Endothelial cell of umbilical vein (primary cell): ENCODE results near the gene GATAD2A. TPM values are rescaled to one million over a fixed set of nuclear protein-coding genes. Genes with fewer than 3 reads are reported as not detected.

Experiments
- BruUV-seq: library from RNA; stranded (reverse); fragments of 400-500 nt; replicated peaks from 2 replicates; lab custom pipeline; 2021; lab: Mats Ljungman, UMichigan
- CTCF ChIA-PET: fragments of 300-600, 350-600 bp; sonication (Branson Sonifier 250); formaldehyde crosslinking; loops from one replicate; lab custom pipeline; 2021; ENCODE audit warnings: antibody characterized with exemption, inconsistent platforms; lab: Charles Lee
- POLR2A ChIA-PET: fragments of 300-600, 350-600 bp; sonication (Branson Sonifier 250); formaldehyde crosslinking; loops from one replicate; lab custom pipeline; 2021; ENCODE audit warnings: antibody characterized with exemption, inconsistent platforms; lab: Charles Lee
- DNase-seq: peaks from one replicate; pipeline ENCODE4 v3.0.0-alpha.2; 2011; ENCODE audit warnings: low read depth, low spot score
- FAIRE-seq: peaks from 2 replicates; lab custom pipeline; 2011; peaks lifted over from hg19 to GRCh38; lab: Jason Lieb, UNC
- H2AFZ ChIP-seq: 2 replicates; pipeline ENCODE4 v1.6.0; 2012; ENCODE audit warnings: low read depth, low read length, control low read depth, inconsistent platforms
- H3K27ac ChIP-seq: 2 replicates; pipeline ENCODE4 v1.5.1; 2011; ENCODE audit warnings: low read depth, mild to moderate bottlenecking, control low read depth, low read length, moderate library complexity; ENCODE audit not compliant: insufficient read depth
- H3K27me3 ChIP-seq, 2 experiments: 2 replicates each; pipeline versions ENCODE4 v1.6.0 to v1.6.1; 2011; ENCODE audit warnings: low read length in 2 of 2, mixed read lengths in 1 of 2; ENCODE audit not compliant: control insufficient read depth in 2 of 2, insufficient read depth in 2 of 2
- H3K36me3 ChIP-seq, 2 experiments: 2 replicates in 1 of 2; 3 replicates in 1 of 2; pipeline ENCODE4 v1.5.1; 2011; ENCODE audit warnings: low read length in 2 of 2, mild to moderate bottlenecking in 1 of 2, moderate library complexity in 1 of 2; ENCODE audit not compliant: control insufficient read depth in 2 of 2, insufficient read depth in 2 of 2; ENCODE audit errors: extremely low read depth in 1 of 2
- H3K4me1 ChIP-seq: 3 replicates; pipeline ENCODE4 v1.5.1; 2011; ENCODE audit warnings: mild to moderate bottlenecking, low read length; ENCODE audit not compliant: control insufficient read depth, insufficient read depth; ENCODE audit errors: extremely low read depth
- H3K4me2 ChIP-seq: 2 replicates; pipeline ENCODE4 v1.6.1; 2011; ENCODE audit warnings: low read length, control low read depth, mixed read lengths; ENCODE audit not compliant: insufficient read depth
- H3K4me3 ChIP-seq, 3 experiments: fragments of 200-600 bp in 1 of 3; sonication (generic), shearing (Covaris generic) in 1 of 3; replicated peaks in 1 of 3; 2 replicates each; pipeline ENCODE4 v1.5.1; 2011 to 2016; ENCODE audit warnings: control low read depth in 3 of 3, low read length in 3 of 3, mild to moderate bottlenecking in 2 of 3, inconsistent platforms in 1 of 3, low read depth in 1 of 3, moderate library complexity in 1 of 3; ENCODE audit not compliant: insufficient read depth in 1 of 3
- H3K79me2 ChIP-seq: 2 replicates; pipeline ENCODE4 v1.6.0; 2012; ENCODE audit warnings: low read length, inconsistent platforms; ENCODE audit not compliant: control insufficient read depth, insufficient read depth
- H3K9ac ChIP-seq: replicated peaks from 2 replicates; pipeline ENCODE3; 2011; ENCODE audit warnings: low read length, control low read depth; ENCODE audit not compliant: insufficient read depth; ENCODE audit errors: extremely low read depth
- H3K9me1 ChIP-seq: replicated peaks from 3 replicates; pipeline ENCODE4 v1.6.0; 2011; ENCODE audit warnings: mild to moderate bottlenecking, low read length; ENCODE audit not compliant: control insufficient read depth, insufficient read depth; ENCODE audit errors: extremely low read depth
- H3K9me3 ChIP-seq: replicated peaks from 2 replicates; pipeline ENCODE4 v1.5.1; 2012; ENCODE audit warnings: low read length, inconsistent platforms; ENCODE audit not compliant: control insufficient read depth, insufficient read depth
- H4K20me1 ChIP-seq: replicated peaks from 2 replicates; pipeline ENCODE3; 2011; ENCODE audit warnings: mild to moderate bottlenecking, low read length; ENCODE audit not compliant: control insufficient read depth, insufficient read depth; ENCODE audit errors: extremely low read depth
- EZH2 ChIP-seq: IDR thresholded peaks from 2 replicates; pipeline ENCODE4 v1.6.1; 2012; ENCODE audit warnings: borderline replicate concordance, low read depth, mild to moderate bottlenecking, moderate library complexity, low read length, inconsistent platforms; ENCODE audit not compliant: severe bottlenecking
- FOS ChIP-seq: IDR thresholded peaks from 2 replicates; pipeline ENCODE4 v1.6.1; 2011; ENCODE audit warnings: mild to moderate bottlenecking, low read length, moderate library complexity, borderline replicate concordance; ENCODE audit not compliant: insufficient read depth
- GATA2 ChIP-seq: IDR thresholded peaks from 2 replicates; pipeline ENCODE4 v1.7.0; 2011; ENCODE audit warnings: low read depth, mild to moderate bottlenecking, moderate library complexity, mixed read lengths, low read length; ENCODE audit not compliant: insufficient read length, insufficient read depth
- JUN ChIP-seq: IDR thresholded peaks from 2 replicates; pipeline ENCODE4 v1.6.1; 2011; ENCODE audit warnings: borderline replicate concordance, low read depth; ENCODE audit not compliant: insufficient read length, insufficient read depth
- MYC ChIP-seq: IDR thresholded peaks from one replicate; pipeline ENCODE4 v1.6.1; 2011; ENCODE audit warnings: mild to moderate bottlenecking, low read depth, low read length
- POLR2A ChIP-seq: IDR thresholded peaks from 2 replicates; pipeline ENCODE4 v1.6.1; 2012; ENCODE audit warnings: low read depth, mild to moderate bottlenecking, control low read depth, low read length
- POLR2AphosphoS5 ChIP-seq: IDR thresholded peaks from 2 replicates; pipeline ENCODE4 v1.6.1; 2012; ENCODE audit warnings: low read depth, mild to moderate bottlenecking, control low read depth, low read length, moderate library complexity; ENCODE audit not compliant: insufficient read depth
- dilution Hi-C: fragments of 300-500 bp; cut with MboI; formaldehyde crosslinking; loops from one replicate; pipeline ENCODE4 v1.15.0; 2019; ENCODE audit warnings: low sequenced_read_pairs; ENCODE audit not compliant: extremely low pct_ligation_motif_present
- intact Hi-C: fragments of 100-400 bp; cut with micrococcal nuclease; formaldehyde crosslinking; loops from one replicate; pipeline ENCODE4 v1.10.0; 2022
- polyA plus RNA-seq, 4 experiments: library from polyadenylated mRNA; depleted of rRNA in 3 of 4; stranded (reverse) in 3 of 4; unstranded in 1 of 4; fragments of >200 nt; gene quantifications; 2 replicates each; pipeline versions ENCODE4 v1.2.1 to v1.2.3, GENCODE V29; 2011 to 2012; ENCODE audit warnings: missing spikeins in 1 of 4
- total RNA-seq: library from RNA; stranded (reverse); gene quantifications from 2 replicates; pipeline ENCODE4 v1.2.3, GENCODE V29; 2021
- TF ChIP-seq, protein P1 (sequence below): IDR thresholded peaks from 2 replicates; pipeline ENCODE4 v1.6.1; 2011; ENCODE audit not compliant: insufficient read depth, insufficient read length
- TF ChIP-seq, protein P2 (sequence below), 2 donors: IDR thresholded peaks; 1 replicate in 1 of 2; 2 replicates in 1 of 2; pipeline ENCODE4 v1.5.1; 2011; ENCODE audit warnings: low read length in 2 of 2, mild to moderate bottlenecking in 2 of 2, moderate library complexity in 2 of 2, control low read depth in 1 of 2, inconsistent platforms in 1 of 2, low read depth in 1 of 2; ENCODE audit not compliant: insufficient read depth in 1 of 2; ENCODE audit errors: extremely low read depth in 1 of 2

The GATAD2A gene
- total and polyA plus RNA-seq, 2 donors (not counting 3 experiments of a cell fraction or from before 2014, with no cell fraction given): 27.3 to 134 TPM

DNA sequence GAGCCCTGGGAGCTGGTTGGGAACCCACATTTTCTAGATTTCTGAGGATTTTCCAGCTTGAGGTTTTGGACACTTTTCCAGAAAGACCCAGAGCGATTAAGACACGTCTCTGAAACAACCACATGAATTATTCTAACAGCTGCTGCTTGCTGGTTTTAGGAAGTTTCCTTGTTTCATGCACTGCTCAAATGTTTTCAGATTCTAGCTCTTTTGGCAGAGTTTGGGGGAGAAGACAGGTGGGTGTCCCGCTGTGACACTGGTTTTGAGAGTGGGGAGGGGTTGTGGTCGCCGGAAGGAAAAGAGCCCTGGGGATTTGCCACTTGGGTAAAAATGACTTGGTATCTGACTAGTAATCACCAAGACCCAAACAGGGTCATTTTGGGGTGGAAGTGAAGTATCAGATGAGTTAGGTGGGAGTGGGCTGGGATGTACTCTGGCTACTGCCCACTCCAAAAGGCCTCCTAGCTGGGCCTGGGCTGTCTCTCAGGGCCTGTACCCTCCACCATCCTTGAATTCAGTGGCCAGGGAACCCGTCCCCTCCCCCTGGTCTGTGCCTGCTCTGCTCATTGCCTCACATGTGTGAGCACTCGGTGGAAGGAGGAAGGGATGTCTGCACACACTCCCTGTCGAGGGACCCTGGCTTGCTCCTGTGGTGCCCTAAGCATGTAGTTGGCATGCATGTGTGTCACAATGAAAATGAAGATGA lies 13.2 kb downstream of the GATAD2A start:
- Histone ChIP-seq H3K9me3 (no peaks in the 10 kb centered on the region), H3K36me3 (no peaks in the 10 kb centered on the region), H3K9ac (no peak overlapping the region), H4K20me1 (peaks cover 1% of the 10 kb centered on the region), H3K4me2 (no peak overlapping the region), H3K27me3 (no peaks in the 10 kb centered on the region), H3K9me1 (no peaks in the 10 kb centered on the region), H2AFZ (no peak overlapping the region), H3K4me1 (no peaks in the 10 kb centered on the region), H3K4me3 (no peak overlapping the region), H3K27ac (no peak overlapping the region), H3K79me2 (peaks cover 96% of the 10 kb centered on the region)
- no peak for TF ChIP-seq EZH2
- TF ChIP-seq POLR2AphosphoS5: no peak
- ChIA-PET POLR2A (no interaction called here), CTCF (interaction anchor here (1.0 to 1.2 kb wide), 2 partner anchors 31 to 46 kb away, joined by 3 to 4 read pairs; no protein-coding TSS in a partner anchor)
- no peak for DNase-seq
- dilution Hi-C loops: no loop called here
- no peak for FAIRE-seq
- intact Hi-C loops: no loop called here
- BruUV-seq: no TSS peak

- intact Hi-C loops (no loop called here), dilution Hi-C loops (no loop called here)
- no peak overlapping the region for H3K4me3 ChIP-seq
- TF ChIP-seq POLR2A: no peak
- TF ChIP-seq FOS: no peak
- no peak for TF ChIP-seq EZH2
- TF ChIP-seq, protein P1, sequence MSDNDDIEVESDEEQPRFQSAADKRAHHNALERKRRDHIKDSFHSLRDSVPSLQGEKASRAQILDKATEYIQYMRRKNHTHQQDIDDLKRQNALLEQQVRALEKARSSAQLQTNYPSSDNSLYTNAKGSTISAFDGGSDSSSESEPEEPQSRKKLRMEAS: no peak
- TF ChIP-seq JUN: no peak
- TF ChIP-seq, protein P2, sequence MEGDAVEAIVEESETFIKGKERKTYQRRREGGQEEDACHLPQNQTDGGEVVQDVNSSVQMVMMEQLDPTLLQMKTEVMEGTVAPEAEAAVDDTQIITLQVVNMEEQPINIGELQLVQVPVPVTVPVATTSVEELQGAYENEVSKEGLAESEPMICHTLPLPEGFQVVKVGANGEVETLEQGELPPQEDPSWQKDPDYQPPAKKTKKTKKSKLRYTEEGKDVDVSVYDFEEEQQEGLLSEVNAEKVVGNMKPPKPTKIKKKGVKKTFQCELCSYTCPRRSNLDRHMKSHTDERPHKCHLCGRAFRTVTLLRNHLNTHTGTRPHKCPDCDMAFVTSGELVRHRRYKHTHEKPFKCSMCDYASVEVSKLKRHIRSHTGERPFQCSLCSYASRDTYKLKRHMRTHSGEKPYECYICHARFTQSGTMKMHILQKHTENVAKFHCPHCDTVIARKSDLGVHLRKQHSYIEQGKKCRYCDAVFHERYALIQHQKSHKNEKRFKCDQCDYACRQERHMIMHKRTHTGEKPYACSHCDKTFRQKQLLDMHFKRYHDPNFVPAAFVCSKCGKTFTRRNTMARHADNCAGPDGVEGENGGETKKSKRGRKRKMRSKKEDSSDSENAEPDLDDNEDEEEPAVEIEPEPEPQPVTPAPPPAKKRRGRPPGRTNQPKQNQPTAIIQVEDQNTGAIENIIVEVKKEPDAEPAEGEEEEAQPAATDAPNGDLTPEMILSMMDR (IDR thresholded peaks at IDR 0.05; ENCODE audit: extremely low read depth in 1 of 2, insufficient read depth in 1 of 2, low read depth in 1 of 2, low read length in 2 of 2): no peak
- TF ChIP-seq GATA2: no peak
- TF ChIP-seq POLR2AphosphoS5: no peak
- no peak for TF ChIP-seq MYC
- no peak overlapping the region for H3K4me2 ChIP-seq
- ChIA-PET POLR2A (interaction anchor here (0.7 kb wide), 1 partner anchor 22 kb away, joined by 6 read pairs; no protein-coding TSS in a partner anchor), CTCF (interaction anchor here (0.7 kb wide), 1 partner anchor 78 kb away, joined by 3 read pairs; no protein-coding TSS in a partner anchor)
- H3K79me2 ChIP-seq: peaks cover 96% of the 10 kb centered on the region
- peaks cover 4% of the 10 kb centered on the region for H4K20me1 ChIP-seq
- H3K9me3 ChIP-seq: no peaks in the 10 kb centered on the region
- no peak overlapping the region for H2AFZ ChIP-seq
- no peaks in the 10 kb centered on the region for H3K36me3 ChIP-seq
- FAIRE-seq: no peak
- BruUV-seq: no TSS peak
- no peak overlapping the region for H3K27ac ChIP-seq
- H3K4me1 ChIP-seq: no peaks in the 10 kb centered on the region
- DNase-seq: no peak
- no peak overlapping the region for H3K9ac ChIP-seq
- no peaks in the 10 kb centered on the region for H3K9me1 ChIP-seq
- no peaks in the 10 kb centered on the region for H3K27me3 ChIP-seq
Measured at GRCh38 chr19:19420570-19421298, 15.3 kb downstream of the GATAD2A start.
